Posterior vena cava (tissue), 2 donors: ENCODE data around the gene FLOT2. TPM values are rescaled to one million over a fixed set of nuclear protein-coding genes. Genes with fewer than 3 reads are reported as not detected.
A peak's percentile ranks its signal among the peaks of the same experiment; 100 is the strongest.
"Not testable (repeated sequence)": the region's sequence is repeated elsewhere in the genome, so short reads cannot be mapped to it uniquely, and the experiment has no call there.

Source experiments
- DNase-seq: peaks from one replicate; pipeline ENCODE4 v3.0.0-alpha.2; 2020; ENCODE audit warnings: low spot score
- intact Hi-C, 2 donors: fragments of 100-400 bp; cut with DNase I; formaldehyde crosslinking; loops; one replicate each; pipeline versions ENCODE4 v1.14.1 to v1.14.2; 2022 to 2023
- total RNA-seq, 2 donors: library from RNA; stranded (reverse); fragmentation: NEBNext Ultra II Directional; extraction: Animal tissue kit (Norgen Biotek cat#: 25700); gene quantifications; one replicate each; pipeline ENCODE4 v1.2.1, GENCODE V29; 2021
- donor health status: DM: yes; HTN: yes; CAD: no.
- donor health status: DM: yes; HTN: yes; CAD: no.

The FLOT2 gene
- total RNA-seq, 2 donors from 2014 or later: 99.0 to 101 TPM

- no peak for DNase-seq
- intact Hi-C loops: no loop called here
These were observed 22.7 kb upstream of the FLOT2 start for GRCh38 chr17:28920201-28920600.

GRCh38 chr17:28918295-28918694 is 20.8 kb upstream of the FLOT2 start:
- intact Hi-C loops: no loop called here

GRCh38 chr17:28917465-28917864 is 19.9 kb upstream of the FLOT2 start:
- no peak for DNase-seq
- intact Hi-C loops: no loop called here

More at GRCh38 chr17:28918295-28918694, 20.8 kb upstream of the FLOT2 start:
- DNase-seq: no peak

GRCh38 chr17:28917029-28917428 is 19.5 kb upstream of the FLOT2 start:
- intact Hi-C loops: no loop called here
- DNase-seq: no peak

GRCh38 chr17:28916302-28916934 is 18.9 kb upstream of the FLOT2 start:
- no peak for DNase-seq
- intact Hi-C loops: no loop called here

GRCh38 chr17:28912938-28913333 is 15.4 kb upstream of the FLOT2 start:
- DNase-seq: no peak
- intact Hi-C loops: no loop called here

GRCh38 chr17:28912281-28912937 is 14.9 kb upstream of the FLOT2 start:
- intact Hi-C loops: no loop called here
- no peak for DNase-seq

- DNase-seq: no peak
- intact Hi-C loops: no loop called here
These were observed 14.0 kb upstream of the FLOT2 start for GRCh38 chr17:28911411-28912045.

- DNase-seq: no peak
- intact Hi-C loops: no loop called here
These were observed 13.0 kb upstream of the FLOT2 start for GRCh38 chr17:28910534-28910933.

GRCh38 chr17:28908640-28909167 is 11.2 kb upstream of the FLOT2 start:
- intact Hi-C loops: loop anchor here (5.0 kb wide), 2 partner anchors 44 to 181 kb away; partner anchors contain the start of genes NEK8 (in 1 of the 2), PHF12 (in 1 of the 2) and TLCD1 (in 1 of the 2)
- no peak for DNase-seq

- intact Hi-C loops: loop anchor here (5.0 kb wide), 2 partner anchors 44 to 181 kb away; partner anchors contain the start of genes NEK8 (in 1 of the 2), PHF12 (in 1 of the 2) and TLCD1 (in 1 of the 2)
- no peak for DNase-seq
These were observed 10.4 kb upstream of the FLOT2 start for GRCh38 chr17:28907709-28908475.

GRCh38 chr17:28906706-28907438 is 9.3 kb upstream of the FLOT2 start:
- intact Hi-C loops: loop anchor here (5.0 kb wide), 2 partner anchors 45 to 180 kb away; partner anchors contain the start of genes NEK8 (in 1 of the 2), PHF12 (in 1 of the 2) and TLCD1 (in 1 of the 2)
- DNase-seq: no peak

- intact Hi-C loops: loop anchor here (5.0 kb wide), 2 partner anchors 46 to 179 kb away; partner anchors contain the start of genes NEK8 (in 1 of the 2), PHF12 (in 1 of the 2) and TLCD1 (in 1 of the 2)
- no peak for DNase-seq
These were observed 8.7 kb upstream of the FLOT2 start for GRCh38 chr17:28906276-28906675.

GRCh38 chr17:28904800-28905199 is 7.3 kb upstream of the FLOT2 start:
- intact Hi-C loops: loop anchor here (5.0 kb wide), 2 partner anchors 48 to 177 kb away; partner anchors contain the start of genes NEK8 (in 1 of the 2), PHF12 (in 1 of the 2) and TLCD1 (in 1 of the 2)
- no peak for DNase-seq

GRCh38 chr17:28903546-28903841 is 6.0 kb upstream of the FLOT2 start:
- DNase-seq, intact Hi-C loops: not testable (repeated sequence)

- intact Hi-C loops: no loop called here
- peak; percentile 95 for DNase-seq
These were observed 5.4 kb upstream of the FLOT2 start, which contains the start of gene DHRS13 for GRCh38 chr17:28902819-28903545. DHRS13 (minus strand) TSS chr17:28903079; CDS start chr17:28902944, 135 bp downstream.

- intact Hi-C loops: no loop called here
- DNase-seq: no peak
These were observed 4.6 kb upstream of the FLOT2 start for GRCh38 chr17:28901866-28902818.
